Glutamatergic neuron (in vitro differentiated cells): ENCODE data around the gene CCDC50. TPM values are rescaled to one million over a fixed set of nuclear protein-coding genes. Genes with fewer than 3 reads are reported as not detected.

ENCODE experiments used
- DNase-seq: peaks from one replicate; pipeline ENCODE4 v3.0.0; 2022
- H3K27ac Mint-ChIP-seq: one replicate; pipeline ENCODE4 v1.8.0; 2020; ENCODE audit warnings: mild to moderate bottlenecking, mixed read lengths, inconsistent platforms; ENCODE audit not compliant: unreplicated experiment
- H3K27me3 Mint-ChIP-seq: one replicate; pipeline ENCODE4 v1.8.0; 2020; ENCODE audit warnings: mild to moderate bottlenecking, moderate library complexity, mixed read lengths, inconsistent platforms; ENCODE audit not compliant: unreplicated experiment
- H3K36me3 Mint-ChIP-seq: one replicate; pipeline ENCODE4 v1.8.0; 2020; ENCODE audit warnings: mild to moderate bottlenecking, mixed read lengths, inconsistent platforms; ENCODE audit not compliant: unreplicated experiment
- H3K4me1 Mint-ChIP-seq: one replicate; pipeline ENCODE4 v1.8.0; 2020; ENCODE audit warnings: mild to moderate bottlenecking, low read depth, mixed read lengths, inconsistent platforms; ENCODE audit not compliant: unreplicated experiment
- H3K4me3 Mint-ChIP-seq: one replicate; pipeline ENCODE4 v1.8.0; 2020; ENCODE audit warnings: mild to moderate bottlenecking, mixed read lengths, inconsistent platforms; ENCODE audit not compliant: unreplicated experiment
- H3K9me3 Mint-ChIP-seq: one replicate; pipeline ENCODE4 v1.8.0; 2020; ENCODE audit warnings: mild to moderate bottlenecking, moderate library complexity, mixed read lengths, inconsistent platforms; ENCODE audit not compliant: unreplicated experiment
- CTCF ChIP-seq: fragments of 200-600 bp; sonication (generic); IDR thresholded peaks from one replicate; pipeline ENCODE4 v1.5.0; 2021; ENCODE audit not compliant: partially characterized antibody, unreplicated experiment
- total RNA-seq: library from RNA; stranded (reverse); fragmentation: NEBNext Ultra II Directional; extraction: Animal tissue kit (Norgen Biotek cat#: 25700); gene quantifications from one replicate; pipeline ENCODE4 v1.2.1, GENCODE V29; 2021; ENCODE audit not compliant: unreplicated experiment

CCDC50 gene
- total RNA-seq, 1 donor from 2014 or later = 144 TPM

- H3K4me1 Mint-ChIP-seq = peaks cover 11% of the 10 kb centered on the region
- peaks cover 1% of the 10 kb centered on the region for H3K9me3 Mint-ChIP-seq
- no peak for DNase-seq
- TF ChIP-seq CTCF = no peak
- peaks cover 10% of the 10 kb centered on the region for H3K36me3 Mint-ChIP-seq
- no peak overlapping the region for H3K4me3 Mint-ChIP-seq
- no peaks in the 10 kb centered on the region for H3K27me3 Mint-ChIP-seq
- no peak overlapping the region for H3K27ac Mint-ChIP-seq
These were observed 50.3 kb downstream of the CCDC50 start for GRCh38 chr3:191379446-191379845.

GRCh38 chr3:191380001-191380400 lies 50.8 kb downstream of the CCDC50 start:
- Mint-ChIP-seq H3K27ac (no peak overlapping the region), H3K36me3 (peaks cover 8% of the 10 kb centered on the region), H3K4me1 (peaks cover 11% of the 10 kb centered on the region), H3K4me3 (no peak overlapping the region), H3K9me3 (peaks cover under 1% of the 10 kb centered on the region), H3K27me3 (no peaks in the 10 kb centered on the region)
- DNase-seq = no peak
- TF ChIP-seq CTCF = no peak

- H3K4me1 Mint-ChIP-seq = peaks cover 13% of the 10 kb centered on the region
- DNase-seq = no peak
- no peaks in the 10 kb centered on the region for H3K9me3 Mint-ChIP-seq
- H3K36me3 Mint-ChIP-seq = no peaks in the 10 kb centered on the region
- peaks cover 2% of the 10 kb centered on the region for H3K27me3 Mint-ChIP-seq
- no peak overlapping the region for H3K4me3 Mint-ChIP-seq
- TF ChIP-seq CTCF = no peak
- H3K27ac Mint-ChIP-seq = no peak overlapping the region
These were observed 52.1 kb downstream of the CCDC50 start for GRCh38 chr3:191381303-191381702.

- no peak for DNase-seq
- no peak overlapping the region for H3K27ac Mint-ChIP-seq
- H3K27me3 Mint-ChIP-seq = peaks cover 2% of the 10 kb centered on the region
- TF ChIP-seq CTCF = no peak
- no peak overlapping the region for H3K4me3 Mint-ChIP-seq
- peaks cover 10% of the 10 kb centered on the region for H3K4me1 Mint-ChIP-seq
- no peaks in the 10 kb centered on the region for H3K36me3 Mint-ChIP-seq
- no peaks in the 10 kb centered on the region for H3K9me3 Mint-ChIP-seq
These were observed 53.5 kb downstream of the CCDC50 start for GRCh38 chr3:191382661-191383060.

GRCh38 chr3:191383124-191383523 lies 53.9 kb downstream of the CCDC50 start:
- H3K27ac Mint-ChIP-seq = no peak overlapping the region

More at GRCh38 chr3:191383124-191383523, 53.9 kb downstream of the CCDC50 start:
- no peak for DNase-seq
- no peak for TF ChIP-seq CTCF
- H3K4me1 Mint-ChIP-seq = peaks cover 10% of the 10 kb centered on the region
- H3K27me3 Mint-ChIP-seq = peaks cover 2% of the 10 kb centered on the region
- H3K9me3 Mint-ChIP-seq = no peaks in the 10 kb centered on the region
- H3K4me3 Mint-ChIP-seq = no peak overlapping the region
- no peaks in the 10 kb centered on the region for H3K36me3 Mint-ChIP-seq
